Activated CD4-positive, alpha-beta T cell treated with anti-CD3 and anti-CD28 coated beads for 1 hour (primary cell): ENCODE measurements around the gene UVRAG.

Source experiments
- DNase-seq: peaks from one replicate; pipeline ENCODE4 v3.0.0-alpha.2; 2020

The UVRAG gene

DNA sequence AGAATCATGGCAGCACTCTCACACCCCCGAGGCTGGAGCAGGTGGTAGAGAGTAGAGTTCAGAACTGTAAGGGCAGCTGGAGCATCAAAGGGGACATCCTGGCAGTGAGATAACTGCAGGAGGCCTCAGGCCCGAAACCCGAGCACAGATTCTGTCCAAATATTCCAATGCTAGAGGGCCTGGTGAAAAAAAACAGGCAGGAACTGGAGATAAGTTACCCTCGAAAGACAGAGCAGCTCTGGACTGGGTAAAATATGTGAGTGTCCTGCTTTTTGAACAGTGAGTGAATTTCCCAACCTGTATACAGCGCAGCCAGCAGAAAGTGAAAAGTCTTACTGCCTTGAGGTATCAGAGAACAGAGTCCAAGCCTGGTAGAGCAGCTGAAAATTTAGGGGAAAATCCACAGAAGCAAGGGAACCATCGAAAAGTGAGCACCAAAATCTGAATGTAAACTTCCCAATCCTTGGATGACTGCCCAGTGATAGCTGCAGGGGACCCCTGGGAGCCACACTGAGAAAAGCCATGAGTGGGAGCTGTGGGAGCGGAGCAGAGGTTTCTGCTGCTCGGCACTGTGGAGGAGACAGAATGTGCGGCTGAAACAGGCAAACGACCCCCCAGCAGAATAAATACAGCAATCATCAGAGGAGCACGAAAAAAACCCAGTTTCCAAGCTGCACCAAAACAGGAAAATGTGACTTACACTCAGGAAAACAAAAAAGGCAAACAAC is 340.7 kb downstream of the UVRAG start:
- no peak for DNase-seq

DNA sequence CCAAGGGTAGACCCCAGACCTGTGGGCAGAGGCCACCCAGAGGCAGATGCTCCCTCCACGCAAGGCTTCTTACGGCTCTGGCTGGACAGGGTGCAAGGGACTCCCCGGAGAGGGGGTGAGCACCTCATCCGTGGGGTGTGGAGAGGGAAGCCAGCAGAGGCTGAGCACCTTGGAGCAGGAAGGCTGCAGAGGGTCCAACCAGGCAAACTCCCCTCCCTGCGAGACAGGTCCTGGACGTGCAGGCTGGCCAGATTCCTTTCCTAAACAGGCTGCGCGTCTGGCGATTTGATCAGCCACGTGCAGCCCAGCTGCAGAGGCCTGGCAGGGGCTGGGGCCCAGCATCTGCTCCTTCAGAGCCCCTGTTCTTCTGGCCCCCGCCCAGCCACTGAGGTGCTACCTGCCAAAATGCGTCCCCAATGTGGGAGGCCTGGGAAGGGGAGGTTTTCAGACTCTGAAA is 342.0 kb downstream of the UVRAG start:
- DNase-seq = no peak

DNA sequence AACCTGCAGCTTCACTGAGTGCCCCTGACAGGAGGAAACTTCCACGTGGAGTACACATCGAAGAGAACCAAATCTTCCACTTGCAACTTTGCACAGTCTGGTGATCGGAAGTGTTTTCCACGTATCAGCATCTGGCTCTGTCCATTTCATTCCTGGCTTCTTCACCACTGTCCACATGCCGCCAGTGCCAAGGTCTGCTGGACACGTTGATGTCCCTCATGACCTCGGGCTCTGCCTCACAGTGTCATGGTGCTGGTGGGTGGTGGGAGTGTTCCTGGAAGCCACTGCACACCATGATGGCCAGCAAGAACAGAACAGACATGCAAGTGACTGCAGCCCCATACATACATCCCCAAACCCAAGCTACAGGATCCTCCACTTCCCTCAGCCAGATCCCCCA is 342.9 kb downstream of the UVRAG start:
- DNase-seq = no peak

DNA sequence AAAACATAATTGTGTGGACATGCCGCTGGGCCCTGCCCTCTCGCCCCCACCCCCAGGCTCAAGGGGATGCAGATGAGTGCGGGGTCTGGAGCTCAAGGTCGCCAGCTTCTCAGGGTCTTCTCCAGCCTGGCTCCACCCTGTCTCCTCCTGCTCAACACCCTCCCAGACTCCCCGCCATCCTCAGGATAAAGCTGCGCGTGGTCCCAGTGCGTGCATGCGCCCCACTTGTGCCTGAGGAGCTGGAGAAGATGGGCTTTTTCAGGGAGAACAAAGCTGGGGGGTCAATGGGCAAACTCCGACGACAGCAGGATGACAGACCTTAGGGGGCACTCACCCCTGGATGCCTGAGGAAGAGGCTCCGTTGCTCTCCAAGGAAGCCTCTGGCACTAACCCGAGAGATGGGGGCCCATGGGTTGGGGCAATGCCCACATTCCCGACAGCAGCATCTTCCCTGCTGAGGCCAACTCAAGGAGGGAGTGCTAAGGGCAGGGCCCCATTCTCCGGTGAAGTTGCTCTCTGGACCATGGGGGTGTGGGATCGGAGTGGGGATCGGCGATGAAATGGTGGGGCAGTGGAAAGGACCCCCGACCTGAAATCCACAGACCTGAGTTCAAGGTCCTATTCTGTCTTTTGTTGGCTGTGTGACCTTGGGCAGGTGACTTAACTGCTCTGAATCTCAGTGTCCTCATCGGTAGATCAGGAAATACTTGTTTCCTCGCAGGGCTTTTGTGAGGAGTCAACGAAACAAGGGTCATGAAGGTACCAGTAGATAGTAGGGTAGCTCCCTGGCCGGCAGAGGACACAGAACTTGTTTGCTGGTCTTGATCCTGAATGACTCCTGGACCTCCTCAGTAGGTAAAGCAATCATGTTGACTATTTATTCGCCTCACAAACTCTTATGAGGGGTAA is 343.6 kb downstream of the UVRAG start:
- DNase-seq = no peak

DNA sequence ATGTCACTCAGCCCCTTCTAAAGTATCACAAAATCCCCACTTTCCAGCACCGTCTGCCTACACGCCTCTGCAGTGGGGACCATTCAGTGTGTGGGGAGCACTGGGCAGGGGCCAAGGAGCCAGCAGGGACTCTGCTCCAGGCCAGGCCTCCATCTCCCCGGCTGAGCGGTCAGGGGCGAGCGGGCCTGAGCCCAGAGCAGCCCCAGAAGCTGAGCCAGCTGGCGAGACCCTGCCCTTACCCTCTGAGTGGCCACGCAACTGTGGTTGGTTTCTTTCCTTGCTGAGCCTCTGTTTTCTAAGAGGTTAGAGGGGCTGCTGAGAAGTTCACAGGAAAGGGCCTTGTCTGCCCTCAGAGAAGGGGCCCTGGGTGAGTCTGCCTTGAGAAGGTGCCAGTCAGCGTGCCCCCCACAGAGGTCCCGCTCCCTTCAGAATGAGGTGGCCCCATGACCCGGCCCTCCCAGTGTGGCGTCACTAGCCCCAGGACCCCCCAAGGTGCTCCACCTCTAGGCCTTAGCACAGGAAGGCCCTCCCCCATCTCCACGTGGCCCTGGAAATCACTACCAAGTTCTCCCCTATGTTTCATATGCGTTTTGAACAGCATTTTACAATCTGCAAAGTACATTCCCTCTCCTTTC is 344.4 kb downstream of the UVRAG start:
- no peak for DNase-seq

DNA sequence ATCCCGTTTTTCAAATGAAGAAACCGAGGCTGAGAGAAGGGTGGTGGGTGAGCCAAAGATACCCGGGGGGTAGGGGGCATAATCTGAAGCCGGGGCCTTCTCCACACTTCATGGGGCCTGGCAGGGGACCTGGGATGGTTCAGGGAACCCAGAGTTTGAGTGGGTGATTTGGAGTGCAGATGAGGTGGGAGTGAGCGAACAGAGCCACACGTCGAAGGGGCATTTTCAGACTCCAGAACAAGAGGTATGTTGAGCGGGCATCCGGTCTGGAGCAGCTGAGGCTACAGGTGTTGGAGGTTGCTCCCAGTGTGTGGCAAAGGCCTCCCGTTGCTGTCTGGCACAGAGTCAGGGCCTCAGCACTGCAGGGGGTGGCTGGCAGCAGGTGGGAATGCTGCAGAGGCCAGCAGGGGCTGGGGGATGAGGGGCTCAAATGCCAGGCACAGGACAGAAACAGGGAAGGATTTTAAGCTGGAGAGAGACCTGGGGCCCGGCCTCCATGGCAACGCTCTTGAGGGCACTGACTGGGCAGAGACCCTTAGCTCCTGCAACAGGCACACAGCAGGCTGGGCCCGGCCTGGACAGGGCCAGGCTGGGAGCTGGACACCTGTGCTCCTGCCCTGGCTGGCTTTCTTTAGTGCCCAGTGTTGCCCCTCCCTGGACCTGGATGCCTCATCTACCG is 345.1 kb downstream of the UVRAG start:
- no peak for DNase-seq

DNA sequence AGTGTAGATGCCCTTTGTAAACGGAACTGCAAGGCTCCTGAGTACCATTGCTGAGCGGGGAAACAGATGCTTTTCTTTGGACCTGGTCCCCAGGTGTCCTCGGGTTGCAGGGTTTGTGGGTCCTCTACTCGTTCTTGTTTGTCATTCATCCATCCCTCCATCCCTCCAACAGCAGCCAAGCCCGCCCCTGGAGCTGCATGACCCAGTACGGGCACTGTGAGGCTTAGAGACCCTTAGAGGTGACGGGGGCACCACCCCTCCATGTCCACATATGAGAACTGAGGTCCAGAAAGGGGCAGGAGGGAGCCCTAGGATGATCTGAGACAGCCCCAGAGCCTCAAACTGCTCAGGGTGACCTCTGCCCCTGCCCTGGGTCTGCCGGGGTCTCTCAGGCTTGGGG is 345.8 kb downstream of the UVRAG start:
- no peak for DNase-seq

DNA sequence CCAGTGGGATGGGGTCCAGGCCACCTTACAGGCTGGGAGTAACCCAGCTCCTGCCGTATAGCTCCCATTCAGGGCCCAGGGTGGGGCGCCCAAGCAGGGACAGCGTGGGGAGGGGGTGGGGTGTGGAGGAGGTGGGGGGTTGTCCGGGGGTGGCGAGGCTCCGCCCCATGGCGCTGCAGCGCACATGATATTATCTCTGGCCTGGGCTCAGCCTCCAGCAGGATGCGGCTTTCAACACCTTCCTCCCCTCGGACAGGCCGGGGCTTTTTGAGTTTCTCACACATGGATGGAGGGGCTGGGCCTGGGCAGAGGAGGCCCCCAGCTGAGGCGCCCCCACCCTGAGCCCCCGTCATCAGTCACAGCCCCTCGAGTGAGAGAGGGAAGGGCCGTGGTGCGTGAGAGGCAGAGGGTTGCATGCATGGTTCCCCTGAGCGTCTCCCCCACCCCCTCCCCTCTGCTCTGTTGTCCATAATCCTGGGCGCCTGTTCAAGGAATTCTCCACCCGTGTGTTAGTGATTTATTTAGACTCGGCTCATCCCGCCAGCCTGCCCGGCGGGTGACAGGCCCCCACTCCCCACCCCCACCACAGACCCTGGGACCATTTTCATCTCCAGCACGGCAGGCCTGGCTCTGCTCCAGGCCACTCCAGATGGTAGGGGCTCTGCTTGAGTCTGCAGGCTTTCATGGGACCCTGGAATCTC is 346.4 kb downstream of the UVRAG start:
- DNase-seq = no peak

DNA sequence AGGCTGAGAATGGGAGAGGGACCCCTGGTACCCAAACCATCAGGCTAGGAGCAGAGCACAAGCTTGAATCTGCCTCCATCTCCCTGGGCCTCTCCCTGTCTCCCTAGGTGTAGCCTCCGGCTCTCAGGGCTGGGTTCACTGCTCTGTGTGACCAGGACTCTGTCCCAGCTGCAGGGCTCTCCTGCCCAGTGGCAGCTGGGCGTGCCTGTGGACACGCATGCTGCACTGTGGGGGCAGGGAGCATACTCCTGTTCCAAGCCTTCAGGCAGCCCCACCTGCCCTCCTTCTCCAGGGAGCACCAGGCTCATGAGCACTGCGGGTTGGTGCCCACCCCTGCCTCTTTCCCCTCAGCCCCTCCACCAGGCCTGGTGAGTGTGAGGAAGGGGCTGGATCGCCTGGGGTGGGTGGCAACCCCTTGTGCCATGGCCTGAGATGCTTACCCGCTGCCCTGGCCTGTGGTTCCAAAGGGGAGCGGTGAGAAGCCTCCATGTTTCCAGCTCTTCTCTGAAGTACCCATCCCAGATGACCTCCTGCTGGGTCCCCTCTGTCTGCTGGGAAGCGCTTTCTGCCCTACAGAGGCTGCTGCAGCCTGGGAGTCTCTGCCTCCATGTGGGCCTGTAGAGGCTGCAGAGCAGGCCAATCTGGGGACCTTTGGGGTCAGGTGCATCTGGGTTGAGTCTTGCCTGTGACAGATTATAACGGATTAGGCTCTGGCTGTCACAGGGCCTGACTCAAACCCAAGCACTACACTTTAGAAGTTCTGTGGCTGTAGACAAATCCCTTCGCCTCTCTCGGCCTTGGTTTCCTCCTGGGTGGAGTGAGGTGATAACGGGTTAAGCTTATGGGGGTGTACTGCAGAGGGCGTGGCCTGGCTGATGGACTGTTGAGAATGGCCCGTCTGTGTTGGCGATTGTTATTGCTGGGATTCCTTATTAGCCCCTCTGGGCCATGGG is 347.6 kb downstream of the UVRAG start:
- no peak for DNase-seq

DNA sequence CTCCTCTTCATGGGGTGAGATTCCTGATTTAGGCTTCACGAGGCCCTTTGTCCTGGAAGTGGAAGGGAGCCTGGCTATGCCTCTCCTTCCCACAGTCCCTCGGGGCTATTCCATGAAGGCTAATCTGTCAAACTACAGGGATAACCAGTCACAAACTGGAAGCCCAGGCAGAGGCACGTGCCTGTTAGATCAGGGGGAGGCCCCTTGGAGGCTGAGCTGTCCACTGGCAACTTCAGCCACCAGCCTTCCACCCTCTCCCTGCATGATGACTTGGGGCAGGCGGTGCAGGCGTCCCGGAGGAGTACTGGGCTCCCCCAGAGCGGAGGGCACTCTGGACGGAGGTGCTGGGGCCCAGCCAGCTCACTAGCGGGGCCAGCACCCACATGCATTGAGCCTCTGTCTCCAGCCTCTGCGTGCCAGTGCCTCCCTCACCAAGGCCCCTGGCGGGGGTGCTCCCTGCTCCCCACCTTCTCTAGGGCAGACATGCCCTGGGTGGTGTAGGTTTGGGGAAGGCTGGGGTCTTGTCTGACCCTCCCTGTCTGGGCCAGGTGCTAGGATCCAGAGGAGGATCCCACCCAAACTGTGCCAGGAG is 348.4 kb downstream of the UVRAG start:
- no peak for DNase-seq

DNA sequence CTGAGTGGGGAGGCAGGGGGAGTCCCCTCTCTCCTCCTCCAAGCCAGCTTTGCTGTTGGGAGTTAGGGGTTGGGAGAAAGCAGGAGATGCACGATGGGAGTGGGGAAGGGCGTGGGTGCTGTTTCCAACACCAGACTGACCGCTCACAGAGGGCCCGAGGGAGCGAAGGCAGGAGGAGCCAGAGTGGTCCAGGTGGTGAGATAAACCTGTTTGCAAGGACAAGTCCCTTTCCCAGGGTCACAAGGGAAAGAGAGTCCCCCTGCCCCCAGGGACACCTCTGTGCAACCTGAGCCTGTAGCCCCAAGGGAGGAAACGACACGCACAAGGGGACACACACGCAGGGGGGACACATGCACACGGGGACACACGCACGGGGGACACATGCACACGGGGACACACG is 349.1 kb downstream of the UVRAG start:
- no peak for DNase-seq

DNA sequence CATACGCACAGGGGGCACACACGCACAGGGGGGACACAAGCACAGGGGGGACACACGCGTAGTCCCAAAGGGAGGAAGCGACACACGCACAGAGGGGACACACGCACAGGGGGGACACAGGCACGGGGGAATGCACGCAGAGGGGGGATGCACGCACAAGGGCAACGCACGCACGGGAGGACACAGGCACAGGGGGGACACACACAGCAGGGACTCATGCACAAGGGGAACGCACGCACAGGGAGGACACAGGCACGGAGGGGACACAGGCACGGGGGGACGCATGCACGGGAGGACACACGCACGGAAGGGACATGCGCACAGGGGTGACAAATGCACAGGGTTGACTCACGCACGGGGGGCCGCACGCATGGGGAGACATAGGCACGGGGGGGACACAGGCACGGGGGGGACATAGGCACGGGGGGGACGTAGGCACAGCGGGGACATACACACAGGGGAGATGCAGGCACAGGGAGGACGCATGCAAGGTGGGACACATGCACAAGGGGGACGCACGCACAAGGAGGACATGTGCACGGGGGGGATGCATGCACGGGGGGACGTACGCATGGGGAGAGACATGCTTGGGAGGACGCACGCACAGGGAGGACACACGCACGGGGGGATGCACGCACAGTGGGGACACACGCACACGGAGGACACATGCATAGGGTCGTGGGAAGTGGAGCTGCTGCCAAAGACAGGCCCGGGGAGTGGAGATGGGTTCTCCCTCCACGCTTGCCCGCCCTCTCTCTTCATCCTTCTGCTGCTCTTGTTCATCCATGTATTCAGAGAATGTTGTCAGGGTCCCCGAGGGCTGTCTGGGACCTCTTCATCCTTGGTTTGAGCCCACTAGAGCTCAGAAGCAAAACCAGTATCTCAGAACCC is 350.1 kb downstream of the UVRAG start:
- no peak for DNase-seq

DNA sequence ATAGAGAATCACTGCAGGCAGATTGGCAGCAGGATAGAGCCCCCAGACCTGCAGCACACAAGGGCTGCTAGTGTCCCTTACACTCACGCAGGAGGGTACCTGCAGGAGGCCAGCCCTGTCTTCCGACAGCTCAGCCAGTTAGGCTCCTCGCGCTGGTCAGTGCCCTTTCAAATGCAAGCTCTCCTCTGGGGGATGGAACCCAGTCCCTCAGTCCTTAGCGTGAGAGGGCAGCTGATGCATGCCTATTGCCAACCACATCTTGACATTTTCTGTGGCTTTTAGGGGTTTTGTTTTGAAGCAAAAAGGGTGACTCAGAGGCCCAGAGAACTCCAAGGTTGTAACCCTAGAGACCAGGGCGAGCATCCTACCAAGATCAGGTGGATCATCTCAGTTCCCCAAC is 351.3 kb downstream of the UVRAG start:
- no peak for DNase-seq

DNA sequence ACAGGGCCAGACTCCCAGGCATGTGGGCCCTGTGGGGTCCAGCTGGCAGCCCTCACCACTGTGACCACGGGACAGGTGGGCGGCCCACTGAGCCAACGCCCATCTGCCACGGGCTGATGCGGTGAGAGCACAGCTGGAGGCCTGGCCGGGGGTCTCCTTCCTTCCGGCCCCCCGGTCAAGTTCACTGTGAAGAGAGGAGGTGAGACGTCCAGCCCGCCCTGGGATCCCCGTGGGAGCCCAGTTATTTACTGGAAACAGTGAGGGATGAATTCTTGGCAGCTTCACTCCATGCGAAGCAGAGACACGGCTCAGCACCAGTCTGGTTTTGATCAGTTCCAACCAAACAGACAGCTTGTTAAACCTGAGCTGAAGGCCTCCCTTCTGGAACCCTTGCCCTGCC is 352.6 kb downstream of the UVRAG start:
- no peak for DNase-seq

DNA sequence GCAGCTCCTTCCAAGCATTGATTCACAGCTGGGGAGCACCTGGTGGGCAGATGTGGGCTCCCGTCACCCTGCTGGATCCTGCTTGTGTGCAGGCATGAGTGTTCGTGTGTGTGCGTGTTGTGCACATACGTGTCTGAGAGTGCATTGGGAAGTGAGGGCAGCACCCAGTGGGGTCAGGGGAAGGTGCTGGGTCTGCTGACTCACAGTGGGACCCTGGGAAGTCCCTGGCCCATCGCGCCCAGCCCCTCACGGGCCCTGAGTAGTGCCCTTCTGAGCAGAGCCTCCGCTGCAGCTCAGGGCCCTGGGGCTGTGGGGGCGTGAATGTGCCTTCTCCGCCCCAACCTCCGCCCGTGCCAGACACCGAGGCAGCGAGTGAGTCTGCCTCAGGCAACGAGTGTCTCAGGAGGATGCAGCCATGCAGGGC is 354.5 kb downstream of the UVRAG start:
- DNase-seq = no peak

DNA sequence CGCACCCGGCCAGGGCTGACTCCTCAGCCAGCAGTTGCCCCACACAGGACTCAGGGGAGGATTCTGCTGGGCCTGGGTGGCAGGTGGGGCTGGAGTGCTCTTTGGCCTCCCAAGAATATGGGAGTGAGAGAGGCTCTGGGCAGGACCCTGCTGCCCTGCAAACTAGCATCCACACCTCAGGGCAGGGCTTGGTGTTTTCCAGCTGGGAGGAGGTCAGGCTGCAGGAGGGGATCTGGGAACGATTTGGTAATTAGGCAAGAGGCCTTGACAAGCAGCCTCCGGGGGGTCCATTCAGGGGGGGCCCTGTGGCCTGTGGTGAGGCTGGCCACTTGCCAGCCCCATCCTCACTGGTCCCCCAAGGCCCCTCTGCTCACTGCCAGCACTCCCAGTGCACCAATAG is 355.5 kb downstream of the UVRAG start:
- no peak for DNase-seq

DNA sequence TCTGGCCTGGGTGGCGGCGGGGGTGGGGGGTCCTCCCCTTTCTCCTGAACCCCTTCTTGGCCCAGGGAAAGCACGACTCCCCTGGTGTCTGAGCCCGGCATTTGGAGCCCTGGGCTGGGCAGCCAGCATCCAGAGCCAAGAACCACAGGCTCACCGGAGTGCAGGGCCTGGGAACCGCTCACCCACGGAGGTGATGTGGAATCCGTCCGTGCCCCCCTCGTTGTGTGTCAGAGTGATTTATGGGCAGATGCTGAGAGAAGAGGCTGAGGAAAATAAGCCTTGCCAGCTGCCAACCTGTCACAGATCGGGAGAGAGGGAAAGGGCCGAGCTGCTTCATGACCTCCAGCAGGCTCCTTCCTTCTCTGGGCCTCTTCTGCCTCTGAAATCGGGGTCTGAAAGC is 357.6 kb downstream of the UVRAG start:
- no peak for DNase-seq

DNA sequence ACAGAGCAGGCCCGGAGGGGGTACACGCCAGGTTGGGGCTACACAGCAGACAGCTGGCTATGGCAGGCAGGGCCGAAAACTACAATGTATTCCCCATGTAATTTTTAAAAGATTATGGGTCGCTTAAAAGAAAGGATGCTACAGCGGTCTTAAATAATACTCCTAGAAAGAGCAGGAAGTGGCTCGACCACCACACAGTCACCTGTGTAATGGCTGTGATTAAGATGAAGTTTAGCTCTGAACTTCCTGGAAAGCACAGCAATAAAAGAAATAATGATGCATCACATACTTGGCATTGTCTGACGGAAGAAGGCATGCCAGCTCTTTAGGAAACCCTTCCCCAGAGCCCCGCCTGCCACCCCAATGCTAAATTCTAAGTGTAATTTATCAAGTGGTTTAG is 358.7 kb downstream of the UVRAG start:
- DNase-seq = no peak

DNA sequence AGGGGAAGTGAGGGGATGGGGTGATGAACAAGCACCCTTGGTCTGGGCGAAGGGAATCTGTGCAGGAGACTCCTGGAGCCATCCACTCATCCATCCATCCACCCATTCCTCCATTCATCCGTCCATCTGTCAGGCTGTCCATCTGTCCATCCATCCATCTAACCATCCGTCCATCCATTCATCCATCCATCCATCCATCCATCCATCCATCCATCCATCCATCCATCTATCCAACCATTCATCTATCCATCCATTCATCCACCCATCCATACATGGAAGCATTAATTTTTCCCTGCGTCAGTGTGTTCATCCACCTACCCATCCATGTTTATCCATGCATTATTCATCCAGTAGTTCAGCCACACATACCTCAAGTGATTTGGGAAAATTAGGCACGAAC is 359.3 kb downstream of the UVRAG start:
- no peak for DNase-seq

DNA sequence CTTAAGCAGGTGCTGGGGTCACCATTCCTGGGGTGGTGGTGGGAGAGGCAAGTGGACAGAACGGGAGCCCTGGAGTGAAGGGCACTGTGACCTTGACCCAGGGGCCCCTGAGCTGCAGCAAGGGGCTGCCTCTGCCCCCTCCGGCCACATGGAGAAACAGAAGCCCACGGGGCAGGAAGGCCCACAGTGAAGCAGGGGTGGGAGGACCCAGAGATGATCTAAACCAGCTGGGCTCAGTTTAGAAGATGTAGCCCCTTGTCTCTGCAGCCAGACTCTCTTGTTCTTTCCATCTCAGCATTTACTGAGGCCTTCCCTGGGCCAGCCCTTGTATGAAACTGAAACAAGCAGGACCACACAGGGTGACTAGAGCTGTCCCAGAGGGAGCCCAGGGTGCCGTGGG is 360.8 kb downstream of the UVRAG start:
- no peak for DNase-seq
